GM18517 (cell line): ENCODE measurements around the gene HEBP1.
"Not testable (repeated sequence)": the region's sequence is repeated elsewhere in the genome, so short reads cannot be mapped to it uniquely, and the experiment has no call there.

Experiments
- ATAC-seq: cut with Tn5 transposase; IDR thresholded peaks from one replicate; pipeline ENCODE4 v1.9.1; 2021; ENCODE audit warnings: mild to moderate bottlenecking, moderate library complexity; ENCODE audit not compliant: unreplicated experiment

The HEBP1 gene

GRCh38 chr12:12999959-13000615, at the start of gene HEBP1:
Gene HEBP1 (minus strand): TSS chr12:13000265. CDS start chr12:13000114, 151 bp downstream.
- ATAC-seq: peak; percentile 65

- no peak for ATAC-seq
Observed at GRCh38 chr12:13049816-13050215, 49.8 kb upstream of the HEBP1 start.

GRCh38 chr12:13046964-13047363, 46.9 kb upstream of the HEBP1 start:
- peak; percentile 69 for ATAC-seq

GRCh38 chr12:13045816-13046215, 45.8 kb upstream of the HEBP1 start:
- no peak for ATAC-seq

GRCh38 chr12:13044906-13045299, 44.8 kb upstream of the HEBP1 start:
- no peak for ATAC-seq

GRCh38 chr12:13044002-13044905, 44.2 kb upstream of the HEBP1 start, which contains the start of gene FAM234B:
Gene FAM234B (plus strand): TSS chr12:13044381. CDS start chr12:13044404, 23 bp downstream.
- ATAC-seq: peak; percentile 64

- ATAC-seq: no peak
Observed at GRCh38 chr12:13042666-13043230, 42.7 kb upstream of the HEBP1 start.

GRCh38 chr12:13041224-13041623, 41.2 kb upstream of the HEBP1 start:
- ATAC-seq: no peak

GRCh38 chr12:13039328-13039956, 39.4 kb upstream of the HEBP1 start:
- no peak for ATAC-seq

- no peak for ATAC-seq
Observed at GRCh38 chr12:13038491-13039161, 38.6 kb upstream of the HEBP1 start.

- no peak for ATAC-seq
Observed at GRCh38 chr12:13036881-13037280, 36.8 kb upstream of the HEBP1 start.

- not testable (repeated sequence) for ATAC-seq
Observed at GRCh38 chr12:13035335-13035734, 35.3 kb upstream of the HEBP1 start.

- no peak for ATAC-seq
Observed at GRCh38 chr12:13033476-13033875, 33.4 kb upstream of the HEBP1 start.

- ATAC-seq: no peak
Observed at GRCh38 chr12:13032164-13032563, 32.1 kb upstream of the HEBP1 start.

- no peak for ATAC-seq
Observed at GRCh38 chr12:13030541-13031291, 30.7 kb upstream of the HEBP1 start.

GRCh38 chr12:13028825-13029570, 28.9 kb upstream of the HEBP1 start:
- ATAC-seq: no peak

- ATAC-seq: no peak
Observed at GRCh38 chr12:13027508-13027907, 27.4 kb upstream of the HEBP1 start.

GRCh38 chr12:13027032-13027431, 27.0 kb upstream of the HEBP1 start:
- no peak for ATAC-seq

GRCh38 chr12:13026286-13026685, 26.2 kb upstream of the HEBP1 start:
- no peak for ATAC-seq
